Activated CD8-positive, alpha-beta memory T cell treated with anti-CD3 and anti-CD28 coated beads for 36 hours (primary cell): ENCODE data around the gene KRTAP3-3. TPM values are rescaled to one million over a fixed set of nuclear protein-coding genes. Genes with fewer than 3 reads are reported as not detected.
"Not testable (repeated sequence)": the region's sequence is repeated elsewhere in the genome, so short reads cannot be mapped to it uniquely, and the experiment has no call there.

Experiments
- CTCF ChIA-PET: fragments of 350-600 bp; sonication (Branson Sonifier 250); formaldehyde crosslinking; loops from one replicate; lab custom pipeline; 2021; ENCODE audit warnings: antibody characterized with exemption; lab: Charles Lee
- POLR2A ChIA-PET: fragments of 350-600 bp; sonication (Branson Sonifier 250); formaldehyde crosslinking; loops from one replicate; lab custom pipeline; 2021; ENCODE audit warnings: antibody characterized with exemption; lab: Charles Lee
- total RNA-seq, 2 experiments: library from RNA; stranded (reverse); gene quantifications; one replicate each; pipeline ENCODE4 v1.2.3, GENCODE V29; 2021

KRTAP3-3 gene
- not detected for total RNA-seq

GRCh38 chr17:40993839-40994238 is at the start of gene KRTAP3-3:
KRTAP3-3 (minus strand) TSS chr17:40994164; CDS start chr17:40994097, 67 bp downstream.
- ChIA-PET CTCF (no interaction called here), POLR2A (no interaction called here)

DNA sequence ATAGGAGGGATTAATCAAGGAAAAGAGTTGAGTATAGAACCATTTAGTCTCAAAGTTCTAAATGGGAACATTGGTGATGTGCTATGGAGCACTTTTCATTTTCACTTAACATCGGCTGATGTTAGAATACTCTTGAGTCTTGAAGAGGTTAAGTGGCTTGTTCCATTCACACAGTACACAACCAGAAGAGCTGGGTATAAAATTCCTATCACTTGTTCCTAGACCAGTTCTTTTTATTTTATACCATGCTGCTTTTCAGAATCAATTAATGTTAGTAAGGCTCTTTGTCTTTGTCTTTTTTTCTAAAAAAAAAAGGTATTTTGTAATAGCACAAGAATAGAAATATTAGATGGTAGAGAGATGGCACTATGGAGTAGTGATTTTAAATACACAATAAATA is 49.0 kb upstream of the KRTAP3-3 start:
- ChIA-PET CTCF (no interaction called here), POLR2A (no interaction called here)

- CTCF ChIA-PET = not testable (repeated sequence)
Observed at GRCh38 chr17:41040783-41041571, 47.0 kb upstream of the KRTAP3-3 start, which contains the start of gene KRTAP1-1. KRTAP1-1 (minus strand) TSS chr17:41041450; CDS start chr17:41041397, 53 bp downstream.

GRCh38 chr17:41037853-41038350 is 43.9 kb upstream of the KRTAP3-3 start:
- ChIA-PET POLR2A (no interaction called here), CTCF (no interaction called here)

More at GRCh38 chr17:41040783-41041571, 47.0 kb upstream of the KRTAP3-3 start, which contains the start of gene KRTAP1-1:
- POLR2A ChIA-PET = not testable (repeated sequence)

DNA sequence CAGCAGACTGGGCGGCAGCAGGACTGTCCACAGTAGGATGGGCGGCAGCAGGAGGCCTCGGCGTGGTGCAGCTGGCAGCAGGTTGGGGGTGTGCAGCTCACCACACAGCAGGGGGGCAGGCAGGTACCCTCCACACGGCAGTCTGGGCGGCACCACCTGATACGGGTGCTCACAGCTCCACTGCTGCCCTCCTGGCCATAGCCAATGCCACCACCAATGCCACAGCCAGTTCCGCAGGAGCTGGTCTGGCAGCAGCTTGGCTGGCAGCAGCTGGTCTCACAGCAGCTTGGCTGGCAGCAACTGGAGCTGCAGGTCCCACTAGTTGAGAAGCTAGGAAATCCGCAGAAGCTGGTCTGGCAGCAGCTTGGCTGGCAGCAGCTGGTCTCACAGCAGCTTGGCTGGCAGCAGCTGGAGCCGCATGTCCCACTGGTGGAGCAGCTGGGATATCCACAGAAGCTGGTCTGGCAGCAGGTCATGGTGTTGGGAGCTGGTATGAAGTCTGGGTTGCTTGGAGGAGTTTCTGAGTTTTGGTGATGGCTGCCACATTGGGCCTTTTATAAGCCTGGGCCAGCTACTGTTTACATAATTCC is 40.5 kb upstream of the KRTAP3-3 start, which contains the start of gene KRTAP1-3:
KRTAP1-3 (minus strand) TSS at position 529 of the 590 bp plus-strand sequence; CDS start at position 476, 53 bp downstream.
- CTCF ChIA-PET, POLR2A ChIA-PET: not testable (repeated sequence)

DNA sequence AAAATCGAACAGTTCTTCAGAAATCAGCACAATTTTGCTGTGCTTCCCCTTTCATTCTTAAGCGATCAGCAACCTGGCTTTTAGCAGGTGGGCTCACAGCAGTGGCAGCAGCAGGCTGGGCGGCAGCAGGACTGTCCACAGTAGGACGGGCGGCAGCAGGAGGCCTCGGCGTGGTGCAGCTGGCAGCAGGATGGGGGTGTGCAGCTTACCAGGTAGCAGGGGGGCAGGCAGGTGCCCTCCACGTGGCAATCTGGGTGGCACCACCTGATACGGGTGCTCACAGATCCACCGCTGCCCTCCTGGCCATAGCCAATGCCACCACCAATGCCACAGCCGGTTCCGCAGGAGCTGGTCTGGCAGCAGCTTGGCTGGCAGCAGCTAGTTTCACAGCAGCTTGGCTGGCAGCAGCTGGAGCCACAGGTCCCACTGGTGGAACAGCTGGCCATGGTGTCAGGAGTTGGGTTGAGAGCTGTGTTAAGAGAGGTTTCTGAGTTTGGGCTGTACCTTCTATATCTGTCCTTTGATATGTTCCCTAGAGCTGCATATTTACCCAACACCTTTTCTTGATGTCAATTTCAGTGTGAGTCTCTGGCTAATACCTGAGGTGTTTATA is 35.8 kb upstream of the KRTAP3-3 start, which contains the start of gene KRTAP1-4:
KRTAP1-4 (minus strand) TSS at position 563 of the 613 bp plus-strand sequence; CDS start at position 446, 117 bp downstream.
- POLR2A ChIA-PET = no interaction called here
- CTCF ChIA-PET = interaction anchor here (1.2 kb wide), 1 partner anchor 9 kb away, joined by 3 read pairs; no protein-coding TSS in a partner anchor

DNA sequence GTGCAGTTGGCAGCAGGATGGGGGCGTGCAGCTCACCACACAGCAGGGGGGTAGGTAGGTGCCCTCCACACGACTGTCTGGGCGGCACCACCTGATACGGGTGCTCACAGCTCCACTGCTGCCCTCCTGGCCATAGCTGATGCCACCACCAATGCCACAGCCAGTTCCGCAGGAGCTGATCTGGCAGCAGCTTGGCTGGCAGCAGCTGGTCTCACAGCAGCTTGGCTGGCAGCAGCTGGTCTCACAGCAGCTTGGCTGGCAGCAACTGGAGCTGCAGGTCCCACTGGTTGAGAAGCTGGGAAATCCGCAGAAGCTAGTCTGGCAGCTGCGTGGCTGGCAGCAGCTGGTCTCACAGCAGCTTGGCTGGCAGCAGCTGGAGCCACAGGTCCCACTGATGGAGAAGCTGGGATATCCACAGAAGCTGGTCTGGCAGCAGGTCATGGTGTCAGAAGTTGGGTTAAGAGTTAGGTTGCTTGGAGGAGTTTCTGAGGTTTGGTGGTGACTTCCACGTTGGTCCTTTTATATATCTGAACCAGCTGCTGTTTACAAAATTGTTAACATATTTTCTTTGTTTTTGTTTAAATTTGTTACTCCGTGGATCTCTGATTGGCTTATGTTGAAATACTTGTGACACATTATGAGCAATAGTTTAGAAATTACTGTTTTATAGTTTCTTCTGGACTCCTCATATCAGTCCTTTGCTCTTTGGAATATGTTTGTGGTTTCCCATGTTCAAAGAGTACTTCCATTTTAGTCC is 32.9 kb upstream of the KRTAP3-3 start, which contains the start of gene KRTAP1-5:
KRTAP1-5 (minus strand) TSS at position 494 of the 757 bp plus-strand sequence; CDS start at position 441, 53 bp downstream.
- CTCF ChIA-PET = interaction anchor here (0.7 kb wide), 1 partner anchor 18 kb away, joined by 3 read pairs; the partner anchor contains the start of gene KRTAP3-1
- POLR2A ChIA-PET = no interaction called here

GRCh38 chr17:41024697-41025096 is 30.7 kb upstream of the KRTAP3-3 start:
- CTCF ChIA-PET = no interaction called here
- POLR2A ChIA-PET = no interaction called here

DNA sequence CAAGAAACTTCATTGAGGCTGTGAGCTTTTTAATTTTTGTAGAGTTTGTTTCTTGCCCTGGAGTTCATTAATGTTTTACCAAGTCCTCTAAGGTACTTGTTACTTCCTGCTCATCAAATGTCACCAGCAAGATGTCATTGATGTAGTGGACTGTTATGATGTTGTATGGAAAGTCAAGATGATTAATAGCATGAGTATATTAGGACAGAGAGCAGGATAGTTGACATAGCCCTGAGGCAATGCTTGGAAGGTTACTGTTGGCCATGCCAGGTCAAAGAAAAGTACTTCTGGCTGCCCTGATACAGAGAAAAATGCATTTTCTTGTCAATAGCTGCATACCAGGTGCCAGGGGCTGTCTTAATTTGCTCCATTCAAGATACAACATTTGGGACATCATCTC is 26.4 kb upstream of the KRTAP3-3 start:
- CTCF ChIA-PET = interaction anchor here (1.3 kb wide), 1 partner anchor 9 kb away, joined by 3 read pairs; no protein-coding TSS in a partner anchor

GRCh38 chr17:41019415-41019814 is 25.5 kb upstream of the KRTAP3-3 start:
- POLR2A ChIA-PET = no interaction called here
- CTCF ChIA-PET = no interaction called here

More for the DNA sequence above, 26.4 kb upstream of the KRTAP3-3 start:
- POLR2A ChIA-PET = no interaction called here

DNA sequence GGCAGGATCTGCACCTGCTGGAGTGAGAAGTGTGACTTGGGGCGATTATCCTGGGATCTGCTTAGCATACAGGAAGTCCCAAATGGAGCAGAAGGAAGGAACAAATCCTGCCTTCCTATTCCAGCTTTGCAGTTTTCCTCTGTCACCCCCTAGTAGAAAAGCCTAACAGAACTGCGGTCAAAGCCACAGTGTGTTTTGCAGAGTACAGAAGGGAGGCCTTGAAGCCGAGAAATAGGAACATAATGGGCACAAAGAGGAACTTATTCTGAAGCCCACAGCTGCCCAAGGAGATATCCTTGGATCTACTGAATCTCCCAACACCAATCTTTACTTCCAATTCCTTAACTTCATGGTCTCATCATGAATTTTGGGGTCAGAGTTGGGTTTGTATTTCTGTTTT is 24.6 kb upstream of the KRTAP3-3 start:
- ChIA-PET POLR2A (no interaction called here), CTCF (no interaction called here)

GRCh38 chr17:41016578-41017215 is 22.7 kb upstream of the KRTAP3-3 start:
- ChIA-PET POLR2A (no interaction called here), CTCF (interaction anchor here (0.5 kb wide), 1 partner anchor 88 kb away, joined by 3 read pairs; no protein-coding TSS in a partner anchor)

DNA sequence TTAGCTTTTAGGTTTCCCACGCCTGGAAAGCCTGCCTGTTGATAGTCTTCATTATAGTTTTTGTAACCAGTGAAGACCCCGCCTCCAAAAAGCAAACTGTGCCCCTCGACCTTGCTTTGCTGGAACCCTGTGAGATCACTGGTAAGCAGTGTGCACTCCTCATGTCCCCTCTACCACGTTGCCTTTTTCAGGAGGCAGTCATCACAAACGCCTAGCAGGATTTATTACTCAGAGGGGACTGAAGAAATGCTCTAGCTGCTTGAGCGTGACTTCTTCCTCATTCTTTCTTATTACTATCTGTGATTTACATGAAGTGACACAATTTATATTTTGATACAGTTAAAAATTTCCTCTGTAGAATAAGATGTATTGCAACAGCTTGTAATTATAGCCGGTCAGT is 21.5 kb upstream of the KRTAP3-3 start:
- POLR2A ChIA-PET = no interaction called here
- CTCF ChIA-PET = no interaction called here

DNA sequence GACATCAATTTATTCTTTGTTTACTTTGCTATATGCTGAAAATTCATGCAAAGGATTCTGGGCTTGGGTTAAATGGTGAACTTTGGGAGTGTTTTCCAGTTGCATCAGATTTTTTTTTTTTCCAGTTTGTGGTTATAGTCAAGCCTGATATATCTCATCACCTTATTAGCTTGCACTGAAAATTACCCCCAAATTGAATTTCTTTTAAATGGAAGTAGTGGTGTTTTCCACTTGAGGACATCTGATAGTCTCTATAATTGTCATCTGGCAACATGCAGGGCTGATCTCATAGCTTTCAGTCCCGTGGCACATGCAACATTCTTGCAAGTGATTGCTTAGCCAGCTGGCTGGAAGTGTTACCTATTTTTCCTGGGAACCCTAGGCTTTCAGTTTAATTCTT is 19.6 kb upstream of the KRTAP3-3 start:
- CTCF ChIA-PET = no interaction called here
- POLR2A ChIA-PET = no interaction called here

GRCh38 chr17:41013181-41013580 is 19.2 kb upstream of the KRTAP3-3 start:
- ChIA-PET POLR2A (no interaction called here), CTCF (no interaction called here)

GRCh38 chr17:41012326-41013120 is 18.6 kb upstream of the KRTAP3-3 start:
- POLR2A ChIA-PET = no interaction called here
- CTCF ChIA-PET = no interaction called here

DNA sequence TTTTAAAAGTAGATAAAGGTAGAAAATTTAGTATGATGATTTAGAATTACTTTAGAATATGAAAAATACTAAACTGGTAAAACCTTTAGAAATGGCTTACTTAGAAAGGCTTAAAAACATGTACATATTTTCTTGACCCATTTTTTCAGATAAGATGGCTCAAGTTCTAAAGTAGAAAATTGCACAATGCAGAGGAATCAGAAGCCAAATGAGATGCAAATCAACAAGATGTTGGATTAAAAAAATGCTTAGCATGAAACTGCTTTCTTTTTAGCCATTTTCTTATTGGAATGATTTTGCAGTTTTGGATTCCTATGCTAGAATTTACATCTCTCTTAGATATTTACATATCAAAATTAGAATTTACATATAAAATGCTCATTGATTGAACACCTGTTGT is 16.5 kb upstream of the KRTAP3-3 start:
- ChIA-PET CTCF (no interaction called here), POLR2A (no interaction called here)
